ENCODE data around the gene CMC4. TPM values are rescaled to one million over a fixed set of nuclear protein-coding genes. Genes with fewer than 3 reads are reported as not detected.

CMC4 gene
- total RNA-seq, 2 experiments from 2014 or later: 5.8 to 7.7 TPM

DNA sequence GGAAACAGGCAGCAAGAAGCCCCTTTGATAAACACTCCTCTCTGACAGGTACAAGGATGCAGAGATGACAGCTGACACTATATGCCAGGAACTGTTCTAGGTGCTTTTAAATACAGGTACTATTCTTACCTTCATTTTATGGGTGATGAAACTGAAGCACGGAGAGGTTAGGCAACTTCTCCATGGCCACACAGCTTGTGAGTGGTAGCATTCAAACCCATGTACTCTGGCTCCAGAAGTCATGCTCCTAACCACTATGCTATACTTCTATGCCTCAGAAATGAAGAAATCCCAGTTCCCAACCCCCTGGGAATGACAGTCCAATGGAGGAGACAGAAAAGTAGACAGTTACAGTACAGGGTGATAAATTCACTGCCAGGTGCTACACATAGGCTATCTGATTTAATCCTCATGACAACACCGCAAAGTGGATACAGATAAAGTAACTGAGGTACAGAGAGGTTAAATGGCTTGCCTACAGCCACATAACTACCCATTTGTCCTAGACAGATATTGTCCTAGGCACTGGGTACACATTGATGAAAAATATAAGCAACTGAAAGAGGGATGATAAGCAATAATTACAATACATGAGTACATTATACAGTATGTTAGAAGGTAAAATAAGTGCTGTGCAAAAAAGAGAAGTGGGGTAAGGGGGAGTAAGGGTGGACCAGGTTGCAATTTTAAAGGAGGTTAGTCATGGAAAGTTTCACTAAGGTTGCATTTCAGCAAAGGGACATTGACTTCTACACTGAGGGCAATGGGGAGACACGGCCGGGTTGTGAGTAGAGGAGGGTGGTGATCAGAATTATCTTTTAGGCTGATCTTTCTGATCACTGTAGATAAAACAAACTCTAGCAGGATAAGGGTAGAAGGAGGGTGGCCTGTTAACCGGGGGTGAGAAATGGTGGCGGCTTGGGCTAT lies 46.8 kb downstream of the CMC4 start:
- H3K4me1 Mint-ChIP-seq (ENCODE audit: low read depth): peaks cover 12% of the 10 kb centered on the region
- H3K27ac Mint-ChIP-seq: no peak overlapping the region
- no peaks in the 10 kb centered on the region for H3K36me3 Mint-ChIP-seq (ENCODE audit: low read depth)
- no peaks in the 10 kb centered on the region for H3K9me3 Mint-ChIP-seq
- CTCF ChIA-PET: no interaction called here
- DNase-seq: no peak
- H3K4me3 Mint-ChIP-seq: no peak overlapping the region
- intact Hi-C loops (cut with micrococcal nuclease): no loop called here
- no peaks in the 10 kb centered on the region for H3K27me3 Mint-ChIP-seq (ENCODE audit: low read depth)

GRCh38 chrX:155022585-155022984 lies 48.4 kb downstream of the CMC4 start, which contains the start of gene F8:
TSS of gene F8 (minus strand) at chrX:155022723. CDS start at chrX:155022552, 171 bp downstream.
- no peak for DNase-seq
- CTCF ChIA-PET: interaction anchor here (0.6 kb wide), 1 partner anchor 191 kb away, joined by 3 read pairs; no protein-coding TSS in a partner anchor
- Mint-ChIP-seq H3K27ac (no peak within 1 kb of the TSS), H3K4me3 (no peak within 1 kb of the TSS), H3K9me3 (no peaks in the 10 kb centered on the region), H3K36me3 (ENCODE audit: low read depth) (no peaks in the 10 kb centered on the region), H3K4me1 (ENCODE audit: low read depth) (peaks cover 3% of the 10 kb centered on the region), H3K27me3 (ENCODE audit: low read depth) (no peaks in the 10 kb centered on the region)
- intact Hi-C loops (cut with micrococcal nuclease): no loop called here

GRCh38 chrX:155020591-155020990 lies 50.3 kb downstream of the CMC4 start:
- intact Hi-C loops (cut with micrococcal nuclease): no loop called here
- CTCF ChIA-PET: no interaction called here

More at GRCh38 chrX:155020591-155020990, 50.3 kb downstream of the CMC4 start:
- no peaks in the 10 kb centered on the region for H3K36me3 Mint-ChIP-seq (ENCODE audit: low read depth)
- H3K27me3 Mint-ChIP-seq (ENCODE audit: low read depth): no peaks in the 10 kb centered on the region
- peaks cover 3% of the 10 kb centered on the region for H3K4me1 Mint-ChIP-seq (ENCODE audit: low read depth)
- H3K9me3 Mint-ChIP-seq: no peaks in the 10 kb centered on the region
- no peak for DNase-seq
- no peak overlapping the region for H3K4me3 Mint-ChIP-seq
- no peak overlapping the region for H3K27ac Mint-ChIP-seq

Other genes with a start within 250 kb of the CMC4 start
- gene SMIM9, start 236.5 kb downstream of the CMC4 start, total RNA-seq: not detected
- gene F8A1, start 184.8 kb downstream of the CMC4 start, total RNA-seq: 10 to 100 TPM; 33.7 to 35.0 TPM
- 1 to 10 TPM; 4.1 to 4.6 TPM for gene F8, start 48.4 kb downstream of the CMC4 start, total RNA-seq
- gene FUNDC2, start 44.3 kb downstream of the CMC4 start, total RNA-seq: 10 to 100 TPM; 94.3 to 95.5 TPM
- gene MTCP1, start within 50 bp of the CMC4 start, total RNA-seq: 10 to 100 TPM; 15.0 to 19.3 TPM
- 10 to 100 TPM; 15.4 to 17.9 TPM for gene BRCC3, start 372 bp upstream of the CMC4 start, total RNA-seq
- 100 to 1,000 TPM; 106 to 110 TPM for gene VBP1, start 145.3 kb upstream of the CMC4 start, total RNA-seq
- 10 to 100 TPM; 11.6 to 13.0 TPM for gene RAB39B, start 193.4 kb upstream of the CMC4 start, total RNA-seq